ENCODE measurements around the gene DNAJC1. TPM values are rescaled to one million over a fixed set of nuclear protein-coding genes. Genes with fewer than 3 reads are reported as not detected.

The DNAJC1 gene
- total RNA-seq, result 10 to 100 TPM; 27.4 to 33.8 TPM

GRCh38 chr10:22003177-22003963, at the start of gene DNAJC1:
Gene DNAJC1, minus strand, starts transcription at chr10:22003730. Its CDS starts 296 bp downstream, at chr10:22003434.
- peak; percentile 100 for DNase-seq

GRCh38 chr10:22053048-22053447, 49.5 kb upstream of the DNAJC1 start:
- Histone ChIP-seq H3K27me3 (no peaks in the 10 kb centered on the region), H3K4me3 (no peak overlapping the region), H3K9me3 (no peaks in the 10 kb centered on the region), H3K9ac (ENCODE audit: low read depth in 2 of 2, low read length in 2 of 2) (no peak overlapping the region), H3K36me3 (no peaks in the 10 kb centered on the region), H3K4me1 (no peaks in the 10 kb centered on the region), H3K27ac (no peak overlapping the region)
- TF ChIP-seq CTCF (IDR thresholded peaks at IDR 0.05), result no peak
- DNase-seq, result no peak
- intact Hi-C loops (cut with DNase I), result no loop called here

More at GRCh38 chr10:22003177-22003963, at the start of gene DNAJC1:
- Histone ChIP-seq H3K9ac (ENCODE audit: low read depth in 2 of 2, low read length in 2 of 2) (peak within 1 kb of the TSS; percentile 87 to 92), H3K9me3 (no peaks in the 10 kb centered on the region), H3K27ac (peak within 1 kb of the TSS; percentile 97), H3K36me3 (no peaks in the 10 kb centered on the region), H3K4me3 (peak within 1 kb of the TSS; percentile 86), H3K27me3 (no peaks in the 10 kb centered on the region), H3K4me1 (no peaks in the 10 kb centered on the region)
- intact Hi-C loops (cut with DNase I), result loop anchor here (5.0 to 10.0 kb wide), 4 partner anchors 324 to 1061 kb away; partner anchors contain the start of gene PIP4K2A
- peak; percentile 3 for TF ChIP-seq CTCF (IDR thresholded peaks at IDR 0.05)

- no peaks in the 10 kb centered on the region for H3K4me1 ChIP-seq
- no peak for DNase-seq
- no peak for TF ChIP-seq CTCF (IDR thresholded peaks at IDR 0.05)
- no peak overlapping the region for H3K4me3 ChIP-seq
- no peaks in the 10 kb centered on the region for H3K36me3 ChIP-seq
- no peaks in the 10 kb centered on the region for H3K9me3 ChIP-seq
- no peak overlapping the region for H3K27ac ChIP-seq
- intact Hi-C loops (cut with DNase I), result no loop called here
- H3K9ac ChIP-seq (ENCODE audit: low read depth in 2 of 2, low read length in 2 of 2), result no peak overlapping the region
- H3K27me3 ChIP-seq, result no peaks in the 10 kb centered on the region
These were observed 46.1 kb upstream of the DNAJC1 start for GRCh38 chr10:22049635-22050034.

- Histone ChIP-seq H3K4me3 (no peak overlapping the region), H3K27me3 (no peaks in the 10 kb centered on the region), H3K9ac (ENCODE audit: low read depth in 2 of 2, low read length in 2 of 2) (no peak overlapping the region), H3K4me1 (no peaks in the 10 kb centered on the region), H3K27ac (no peak overlapping the region), H3K9me3 (no peaks in the 10 kb centered on the region), H3K36me3 (no peaks in the 10 kb centered on the region)
- no peak for DNase-seq
- TF ChIP-seq CTCF (IDR thresholded peaks at IDR 0.05), result no peak
- intact Hi-C loops (cut with DNase I), result no loop called here
These were observed 44.3 kb upstream of the DNAJC1 start for GRCh38 chr10:22047812-22048211.

- no peak for TF ChIP-seq CTCF (IDR thresholded peaks at IDR 0.05)
- Histone ChIP-seq H3K4me1 (no peaks in the 10 kb centered on the region), H3K36me3 (no peaks in the 10 kb centered on the region), H3K9me3 (no peaks in the 10 kb centered on the region), H3K9ac (ENCODE audit: low read depth in 2 of 2, low read length in 2 of 2) (no peak overlapping the region), H3K4me3 (no peak overlapping the region), H3K27me3 (no peaks in the 10 kb centered on the region), H3K27ac (no peak overlapping the region)
- DNase-seq, result no peak
- intact Hi-C loops (cut with DNase I), result no loop called here
These were observed 39.8 kb upstream of the DNAJC1 start for GRCh38 chr10:22043327-22043633.

Data from colonic mucosa (tissue), 4 donors.